Erythroblast (primary cell): ENCODE results near the gene HHEX.

ENCODE experiments used
- DNase-seq, 2 experiments: peaks; one replicate each; lab custom pipeline; 2025; lab: John Stamatoyannopoulos, UW
- GATA1 ChIP-seq: IDR thresholded peaks from 2 replicates; pipeline ENCODE4 v1.6.1; 2011; ENCODE audit warnings: low read depth, mild to moderate bottlenecking, control low read depth, low read length, moderate library complexity
- POLR2A ChIP-seq: IDR thresholded peaks from 2 replicates; pipeline ENCODE4 v1.6.1; 2011; ENCODE audit warnings: mild to moderate bottlenecking, low read length

Gene HHEX

DNA sequence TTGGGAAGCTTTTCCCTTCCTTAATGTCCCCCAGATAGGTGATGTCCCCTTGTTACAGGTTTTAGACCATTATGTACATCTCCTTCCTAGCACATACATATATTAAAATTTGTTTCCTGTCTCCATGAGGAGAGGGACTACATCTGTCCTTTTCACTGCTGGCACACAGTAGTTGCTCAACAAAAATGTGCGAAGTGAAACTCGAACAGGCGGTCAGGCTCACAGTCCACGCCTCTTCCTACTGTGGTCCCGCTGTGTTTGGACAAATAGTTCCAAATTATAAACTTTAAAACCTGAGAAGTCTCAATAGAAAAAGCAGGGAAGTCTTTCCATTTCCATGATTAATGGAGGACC, 1.2 kb upstream of the HHEX start:
- TF ChIP-seq POLR2A (no peak), GATA1 (no peak)
- DNase-seq: no peak

- DNase-seq: peak; percentile 56 to 57
- TF ChIP-seq POLR2A (no peak), GATA1 (no peak)
These were observed 660 bp upstream of the HHEX start for GRCh38 chr10:92688927-92689662.

- TF ChIP-seq POLR2A (peak; percentile 13), GATA1 (no peak)
- peak; percentile 52 to 58 for DNase-seq
These were observed 608 bp downstream of the HHEX start for GRCh38 chr10:92690211-92690914.

DNA sequence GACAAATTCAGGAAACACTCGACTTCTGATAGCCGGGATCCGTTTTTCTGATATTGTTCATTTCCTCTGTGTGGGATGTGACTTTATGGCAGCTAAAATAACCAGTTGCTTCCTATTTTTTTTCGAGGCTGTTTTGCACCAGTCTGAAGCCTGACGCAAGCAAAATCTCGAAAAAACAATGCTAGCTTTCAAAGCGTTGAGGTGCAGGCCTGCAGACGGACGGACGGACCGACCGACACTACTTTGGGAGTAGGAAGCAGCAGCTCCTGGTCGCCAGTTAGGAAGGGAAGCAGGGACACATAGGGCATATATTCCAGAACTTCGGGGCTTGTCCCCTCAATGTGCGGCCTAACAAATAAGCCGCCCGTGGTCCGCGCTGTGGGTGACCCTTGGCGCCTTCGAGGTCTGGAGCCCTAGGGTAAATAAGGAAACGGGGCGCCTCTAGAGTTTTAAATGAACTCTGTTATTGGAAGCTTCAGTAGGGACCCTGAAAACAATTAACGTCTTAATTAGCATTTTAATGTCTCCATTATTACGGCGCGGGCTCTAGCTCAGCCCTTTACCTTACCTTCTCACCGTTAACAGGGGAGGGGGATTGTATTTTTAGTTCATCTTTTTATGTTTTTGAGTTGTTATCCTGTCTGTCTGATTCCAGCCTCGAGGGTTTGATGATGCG, 1.3 kb downstream of the HHEX start:
- no peak for TF ChIP-seq GATA1
- no peak for TF ChIP-seq POLR2A
- peak in 1 of 2 experiments; percentile 51 for DNase-seq

GRCh38 chr10:92691591-92692079, 1.9 kb downstream of the HHEX start:
- TF ChIP-seq GATA1 (no peak), POLR2A (no peak)
- DNase-seq: peak; percentile 34 to 43

DNA sequence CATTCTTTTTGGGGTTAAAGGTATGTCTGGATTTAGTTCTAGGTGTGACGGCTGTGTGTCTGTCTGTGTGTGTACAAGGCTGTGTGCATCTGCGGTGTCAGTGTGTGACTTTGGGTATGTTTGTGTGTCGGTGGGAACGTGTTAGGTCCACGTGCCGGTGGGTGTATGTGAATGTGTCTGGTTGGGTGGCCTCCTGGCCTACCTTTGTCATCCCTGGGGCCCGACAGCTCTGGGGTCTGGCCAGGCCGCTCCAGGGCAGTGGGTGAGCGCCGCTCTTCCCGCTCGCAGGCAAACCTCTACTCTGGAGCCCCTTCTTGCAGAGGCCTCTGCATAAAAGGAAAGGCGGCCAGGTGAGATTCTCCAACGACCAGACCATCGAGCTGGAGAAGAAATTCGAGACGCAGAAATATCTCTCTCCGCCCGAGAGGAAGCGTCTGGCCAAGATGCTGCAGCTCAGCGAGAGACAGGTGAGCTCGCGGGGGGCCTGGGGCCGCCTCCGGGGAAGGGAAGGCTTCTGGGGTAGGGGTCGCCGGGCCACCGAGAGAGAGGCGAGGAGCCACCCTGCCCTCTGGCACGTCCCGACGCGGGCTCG, 2.4 kb downstream of the HHEX start:
- no peak for TF ChIP-seq GATA1
- no peak for TF ChIP-seq POLR2A
- DNase-seq: peak in 1 of 2 experiments; percentile 43

DNA sequence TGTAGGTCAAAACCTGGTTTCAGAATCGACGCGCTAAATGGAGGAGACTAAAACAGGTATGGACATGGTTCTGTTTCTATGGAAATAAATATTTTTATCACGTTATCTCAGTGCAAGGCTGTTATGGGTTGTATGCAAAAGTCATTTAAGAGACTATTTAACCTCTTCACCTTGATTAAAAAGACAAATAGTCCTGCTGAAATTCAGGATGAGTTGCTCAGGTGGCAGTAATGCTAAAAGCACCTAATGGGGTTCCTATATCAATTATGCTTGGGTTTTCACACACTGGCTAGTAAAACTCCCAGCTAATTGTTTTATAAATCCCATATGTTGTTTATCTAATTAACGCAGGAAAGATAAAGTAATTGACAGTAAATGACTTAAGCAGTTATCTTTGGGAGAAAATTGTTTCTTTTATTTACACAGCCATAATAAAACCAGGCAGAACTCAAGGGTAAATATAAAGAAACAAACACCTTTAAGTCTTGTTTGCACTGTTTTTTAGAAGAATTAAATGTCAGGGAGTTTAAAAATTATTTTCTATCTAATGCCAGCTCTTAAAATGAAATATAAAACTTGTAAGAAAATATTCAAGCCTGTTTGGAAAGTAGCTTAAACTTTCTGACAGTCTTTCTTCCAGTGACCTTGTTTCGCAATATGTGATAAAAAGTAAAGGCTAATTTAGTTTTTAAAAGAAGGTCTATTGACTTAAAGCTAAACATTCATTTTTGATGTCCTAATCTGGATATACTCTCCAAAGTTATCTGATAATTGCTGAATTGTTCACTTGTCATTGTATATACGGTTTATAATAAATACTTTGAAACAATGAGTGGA, 3.2 kb downstream of the HHEX start:
- no peak for TF ChIP-seq GATA1
- no peak for TF ChIP-seq POLR2A
- no peak for DNase-seq

DNA sequence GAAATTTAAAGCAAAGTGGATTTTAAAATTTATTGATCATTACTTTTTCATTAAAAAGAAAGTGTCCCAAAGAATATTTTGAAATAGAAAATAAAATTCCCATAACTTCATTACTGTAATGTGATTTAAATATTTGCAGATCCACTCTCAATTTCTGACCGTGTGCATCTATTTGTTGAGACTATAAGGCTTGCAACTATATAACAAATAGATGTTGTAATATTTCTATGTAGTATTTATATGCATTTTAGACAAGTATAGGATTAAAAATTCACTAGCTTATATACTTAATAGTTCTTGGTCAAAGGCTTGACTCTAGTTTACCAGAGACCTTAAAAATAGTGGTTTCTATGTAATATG, 3.8 kb downstream of the HHEX start:
- TF ChIP-seq POLR2A (no peak), GATA1 (no peak)
- DNase-seq: no peak

DNA sequence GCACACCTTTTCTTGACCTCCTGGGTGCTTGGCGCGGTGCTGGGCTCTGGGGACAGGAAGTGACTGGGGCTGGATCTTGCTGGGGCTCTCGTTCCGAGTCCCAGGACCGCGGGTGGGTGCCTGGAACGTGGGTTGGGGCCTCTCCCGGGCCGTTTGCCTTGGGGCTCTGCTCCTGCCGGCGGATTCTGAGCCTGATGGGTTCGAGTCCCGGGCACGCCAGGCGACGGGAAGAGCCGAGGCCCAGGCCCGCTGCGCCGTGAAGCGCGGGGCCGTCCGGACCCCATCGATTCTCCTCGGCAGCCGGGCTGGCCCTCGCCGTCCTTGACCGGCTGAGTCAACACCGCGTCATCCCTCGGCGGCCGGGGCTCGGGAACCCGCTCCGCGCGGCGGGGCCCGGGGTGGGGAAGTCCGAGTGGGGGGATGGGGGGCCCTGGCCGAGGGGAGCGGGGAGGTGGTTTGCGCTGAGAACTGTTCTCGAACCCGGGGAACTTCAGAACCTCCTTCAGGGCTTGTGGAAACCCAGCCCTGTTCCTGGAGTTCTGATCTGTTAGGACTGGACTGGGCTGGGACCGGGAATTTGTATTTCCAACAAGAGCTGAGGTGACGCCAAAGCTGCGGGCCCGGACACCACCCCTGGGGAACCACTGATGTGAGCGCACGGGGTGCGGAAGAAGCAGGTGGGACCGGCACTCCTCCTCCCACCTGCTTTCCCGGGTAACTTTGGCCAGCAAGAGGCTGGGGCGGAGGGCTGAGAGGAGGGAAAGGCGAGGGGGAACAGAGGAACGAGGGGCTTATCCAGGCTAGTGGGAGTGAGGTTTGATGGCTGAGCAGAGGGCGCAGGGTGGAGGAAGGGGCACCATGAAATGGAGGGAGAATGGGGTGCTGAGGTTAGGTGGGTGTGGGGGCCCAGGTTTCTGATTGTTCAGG, 6.2 kb downstream of the HHEX start:
- DNase-seq: no peak
- no peak for TF ChIP-seq GATA1
- no peak for TF ChIP-seq POLR2A

GRCh38 chr10:92696606-92697383, 7.0 kb downstream of the HHEX start:
- TF ChIP-seq POLR2A: no peak
- TF ChIP-seq GATA1: no peak
- no peak for DNase-seq
